GM18861 (cell line): Measurements from ENCODE around the gene VEGFC.

Experiments used
- ATAC-seq: cut with Tn5 transposase; IDR thresholded peaks from one replicate; pipeline ENCODE4 v1.9.1; 2021; ENCODE audit not compliant: unreplicated experiment

VEGFC gene

GRCh38 chr4:176708771-176709311, 83.9 kb downstream of the VEGFC start:
- ATAC-seq, result no peak

- no peak for ATAC-seq
These were observed 102.0 kb downstream of the VEGFC start for GRCh38 chr4:176690716-176691115.

- ATAC-seq, result no peak
These were observed 112.0 kb downstream of the VEGFC start for GRCh38 chr4:176680668-176681180.

- ATAC-seq, result no peak
These were observed 115.8 kb downstream of the VEGFC start for GRCh38 chr4:176676901-176677300.

GRCh38 chr4:176675810-176676209, 116.9 kb downstream of the VEGFC start:
- ATAC-seq, result no peak

GRCh38 chr4:176671532-176671931, 121.2 kb downstream of the VEGFC start:
- ATAC-seq, result no peak

- no peak for ATAC-seq
These were observed 124.4 kb downstream of the VEGFC start for GRCh38 chr4:176668324-176668723.

GRCh38 chr4:176664964-176665363, 127.8 kb downstream of the VEGFC start:
- no peak for ATAC-seq

GRCh38 chr4:176660561-176660960, 132.2 kb downstream of the VEGFC start:
- no peak for ATAC-seq

GRCh38 chr4:176656108-176656507, 136.6 kb downstream of the VEGFC start:
- ATAC-seq, result no peak

- no peak for ATAC-seq
These were observed 138.0 kb downstream of the VEGFC start for GRCh38 chr4:176654565-176655216.

GRCh38 chr4:176653401-176654220, 139.1 kb downstream of the VEGFC start:
- no peak for ATAC-seq

GRCh38 chr4:176646311-176646710, 146.4 kb downstream of the VEGFC start:
- ATAC-seq, result no peak

GRCh38 chr4:176645246-176645960, 147.3 kb downstream of the VEGFC start:
- no peak for ATAC-seq

- no peak for ATAC-seq
These were observed 150.2 kb downstream of the VEGFC start for GRCh38 chr4:176642472-176642871.

GRCh38 chr4:176641237-176641636, 151.5 kb downstream of the VEGFC start:
- no peak for ATAC-seq

- no peak for ATAC-seq
These were observed 153.7 kb downstream of the VEGFC start for GRCh38 chr4:176638992-176639391.

GRCh38 chr4:176636292-176636691, 156.4 kb downstream of the VEGFC start:
- ATAC-seq, result no peak

- ATAC-seq, result no peak
These were observed 157.1 kb downstream of the VEGFC start for GRCh38 chr4:176635372-176636261.
